Pons (tissue), 1 donor: ENCODE measurements around the gene KIAA1143.

Source experiments
- DNase-seq: peaks from one replicate; pipeline ENCODE4 v3.0.0-alpha.2; 2016; ENCODE audit warnings: low spot score

KIAA1143 gene

DNA sequence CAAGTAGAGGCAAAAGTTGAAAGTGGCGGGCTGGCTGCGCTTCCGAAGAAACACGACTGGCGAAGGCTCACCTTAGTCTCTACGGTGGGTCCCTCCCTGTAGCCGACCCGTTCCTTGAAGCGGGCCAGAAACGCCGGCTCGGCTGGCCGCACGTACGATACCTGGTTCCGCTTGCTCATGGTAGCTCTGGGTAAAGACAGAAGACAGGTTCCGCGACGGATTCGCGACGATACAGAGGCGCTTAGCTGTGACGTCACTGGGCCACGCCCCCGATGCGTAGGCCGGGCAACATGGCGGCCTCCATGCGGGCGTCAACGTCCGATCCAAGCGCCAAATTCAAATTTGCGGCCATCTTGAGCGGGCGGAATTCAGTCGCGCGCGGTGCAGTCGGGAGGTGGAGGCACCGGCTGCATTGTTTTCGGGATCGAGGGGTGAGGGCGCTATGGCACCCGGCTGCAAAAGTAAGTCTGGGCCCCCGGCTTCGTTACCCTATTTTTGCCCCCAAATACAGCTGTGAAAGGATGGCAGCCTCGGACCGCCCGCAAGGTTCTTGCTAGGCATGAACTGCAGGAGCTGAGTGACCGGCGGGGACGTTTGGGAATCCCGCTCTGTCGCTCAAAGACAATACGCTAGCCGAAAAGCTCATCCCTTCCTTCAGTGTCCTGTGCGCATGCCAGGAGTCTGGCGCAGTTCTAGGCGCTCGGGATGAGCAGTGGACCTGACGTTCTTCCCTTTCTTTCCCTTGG is at the start of gene KIAA1143, which contains the start of gene KIF15:
TSS of gene KIAA1143 (minus strand) at position 196 of the 746 bp plus-strand sequence. CDS start at position 179, 17 bp downstream.
TSS of gene KIF15 (plus strand) at position 371 of the 746 bp plus-strand sequence. CDS start at position 443, 72 bp downstream.
- DNase-seq = peak; percentile 93

DNA sequence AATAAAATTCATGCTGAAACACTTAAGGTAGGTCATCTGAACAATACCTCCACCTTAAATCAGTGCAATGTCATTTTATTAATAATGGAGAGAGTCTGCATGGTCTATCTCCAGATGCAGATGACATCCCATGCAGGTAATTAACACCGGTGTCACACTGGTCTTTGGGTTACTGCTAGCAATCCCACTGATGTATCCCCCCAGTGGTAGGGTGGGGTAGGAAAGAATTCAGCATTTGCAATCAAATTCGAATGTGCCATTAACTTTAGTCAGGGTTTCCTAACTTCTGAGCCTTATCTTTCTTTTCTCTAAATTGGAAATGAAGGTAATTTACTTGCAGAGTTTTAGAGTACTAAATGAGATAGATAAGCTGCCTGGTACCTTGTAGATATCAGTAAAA is 44.5 kb upstream of the KIAA1143 start:
- DNase-seq = no peak

DNA sequence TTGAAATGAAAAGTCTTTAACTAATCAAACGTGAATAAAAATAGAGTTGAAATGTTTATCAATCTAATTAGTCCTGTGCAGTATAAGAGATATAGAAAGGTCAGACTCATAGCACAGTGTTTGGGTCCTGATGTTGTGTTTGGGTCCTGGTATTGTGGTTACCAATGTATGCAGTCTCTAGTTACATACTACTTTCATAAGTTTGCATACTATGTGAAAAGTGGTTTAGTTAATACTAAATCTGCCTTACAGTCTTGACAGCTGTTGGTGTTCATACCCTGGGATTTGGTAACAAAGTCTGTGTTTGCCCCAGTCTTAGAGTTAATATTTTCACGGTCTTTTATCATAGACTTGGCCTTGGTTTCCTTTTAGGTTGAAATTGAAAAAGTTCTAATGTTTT is 41.9 kb upstream of the KIAA1143 start:
- DNase-seq = no peak

DNA sequence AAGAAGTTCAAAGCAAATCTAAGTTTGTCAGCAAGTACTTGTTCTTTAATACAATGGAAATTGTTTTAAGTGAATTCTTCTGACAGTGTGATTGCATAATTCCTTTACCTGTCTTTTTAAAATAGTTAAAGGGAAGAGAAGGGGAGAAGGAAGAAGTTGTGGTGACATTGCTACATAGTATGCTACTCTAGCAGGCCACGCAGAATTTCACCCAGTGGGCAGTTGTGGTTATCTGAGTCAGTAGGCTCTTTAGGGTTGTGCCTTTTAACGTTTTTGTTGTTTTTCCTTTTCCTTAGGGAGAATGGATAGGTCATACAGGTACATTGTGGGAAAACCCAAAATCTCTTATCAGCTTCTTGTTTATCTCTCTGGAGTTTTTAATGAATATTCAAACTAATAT is 40.6 kb upstream of the KIAA1143 start:
- DNase-seq = no peak

DNA sequence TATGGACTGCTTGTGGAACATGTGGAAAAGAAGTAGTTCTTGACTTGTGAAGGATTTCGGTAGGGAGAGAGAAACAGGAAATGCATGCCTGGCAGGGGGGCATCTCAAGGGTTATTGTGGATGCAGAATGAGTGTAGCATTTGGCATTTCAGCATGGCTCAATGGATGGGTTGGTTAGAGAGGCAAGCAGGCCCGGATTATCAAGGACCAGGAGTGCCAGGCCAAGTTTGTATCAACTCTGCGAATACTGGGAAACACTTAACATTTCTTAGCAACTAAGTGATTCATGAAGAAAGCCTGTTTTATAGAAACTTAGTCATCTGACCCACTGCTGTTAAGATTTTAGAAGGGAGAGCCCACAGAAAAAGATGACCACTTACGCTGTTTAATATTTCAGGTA is 33.8 kb upstream of the KIAA1143 start:
- no peak for DNase-seq

DNA sequence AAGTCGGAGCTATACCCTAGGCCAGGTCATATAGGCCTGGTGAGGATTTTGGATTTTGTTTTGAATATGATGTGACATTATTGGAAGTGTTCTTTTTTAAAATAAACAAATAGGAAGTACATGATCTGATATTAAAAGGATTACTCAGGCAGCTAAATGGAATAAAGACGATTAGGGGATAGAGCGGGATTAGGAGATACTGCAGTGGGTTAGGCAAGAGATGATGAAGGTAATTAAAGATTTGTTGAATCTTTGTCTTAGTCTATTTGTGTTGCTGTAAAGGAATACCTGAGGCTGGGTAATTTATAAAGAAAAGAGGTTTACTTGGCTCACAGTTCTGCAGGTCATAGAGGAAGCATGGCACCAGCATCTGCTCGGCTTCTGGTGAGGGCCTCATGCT is 21.5 kb upstream of the KIAA1143 start:
- DNase-seq = no peak

DNA sequence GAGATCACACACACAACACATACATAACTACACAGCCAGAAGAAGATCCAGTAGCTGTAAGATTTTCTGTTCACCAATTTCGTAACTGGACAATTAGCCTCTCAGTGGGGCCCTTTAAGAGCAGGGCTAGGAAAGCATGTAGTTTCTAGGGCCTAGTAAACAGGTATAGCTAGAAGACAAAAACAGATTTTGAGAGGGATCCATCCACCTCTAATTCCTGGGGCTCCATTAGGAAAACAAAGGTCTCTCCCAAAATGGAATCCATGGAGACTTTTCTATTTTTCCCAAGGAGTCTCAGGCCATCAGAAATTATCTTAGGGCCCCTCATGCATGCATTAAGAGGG is 10.7 kb upstream of the KIAA1143 start:
- DNase-seq = no peak

DNA sequence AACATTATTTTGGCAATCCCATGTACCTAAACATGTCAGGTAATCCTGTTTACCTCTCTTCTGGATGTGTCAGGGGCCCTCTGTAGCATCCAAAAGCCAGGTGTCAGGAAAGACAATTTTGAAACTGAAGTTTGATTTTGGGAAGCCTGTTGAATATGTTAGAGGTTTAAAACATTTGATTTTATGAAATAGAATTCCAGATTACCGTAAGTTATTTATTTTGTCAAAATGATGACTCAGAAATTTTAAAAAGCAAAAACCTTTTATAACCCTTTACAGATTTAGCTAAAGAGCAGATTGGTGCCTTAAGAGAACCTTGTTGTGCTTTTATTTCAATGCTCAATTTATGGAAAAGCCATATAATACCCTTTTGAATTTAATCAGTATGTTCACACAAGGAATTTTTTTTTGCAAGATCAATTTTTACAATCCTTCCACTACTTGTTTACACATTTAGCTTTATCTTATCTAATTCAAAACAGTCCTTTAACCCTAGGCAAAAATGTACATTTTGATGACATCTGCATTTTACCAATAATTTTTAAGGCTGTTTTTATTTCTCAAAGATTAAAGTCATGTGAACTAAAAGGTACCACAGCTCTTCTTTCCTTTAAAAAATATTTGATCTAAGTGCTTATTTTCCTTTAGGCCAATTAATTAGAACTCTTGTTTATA is 10.1 kb upstream of the KIAA1143 start:
- no peak for DNase-seq

DNA sequence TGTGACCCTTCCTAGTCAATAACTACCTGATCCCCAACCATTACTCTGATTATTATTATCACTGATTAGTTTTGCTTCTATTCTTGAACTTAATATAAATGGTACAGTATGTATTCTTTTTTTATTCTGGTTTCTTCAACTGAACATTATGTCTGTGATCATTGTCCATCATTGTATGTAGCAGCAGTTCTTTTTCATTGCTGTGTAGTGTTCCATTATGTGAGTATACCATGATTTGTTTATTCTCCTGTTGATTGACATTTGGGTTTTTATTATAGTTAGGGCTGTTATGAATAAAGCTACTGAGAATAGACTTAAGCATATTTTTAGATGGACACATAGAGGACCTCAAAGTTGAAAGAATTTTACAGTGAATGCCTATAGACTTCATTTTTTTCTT is 2.8 kb upstream of the KIAA1143 start:
- DNase-seq = no peak

DNA sequence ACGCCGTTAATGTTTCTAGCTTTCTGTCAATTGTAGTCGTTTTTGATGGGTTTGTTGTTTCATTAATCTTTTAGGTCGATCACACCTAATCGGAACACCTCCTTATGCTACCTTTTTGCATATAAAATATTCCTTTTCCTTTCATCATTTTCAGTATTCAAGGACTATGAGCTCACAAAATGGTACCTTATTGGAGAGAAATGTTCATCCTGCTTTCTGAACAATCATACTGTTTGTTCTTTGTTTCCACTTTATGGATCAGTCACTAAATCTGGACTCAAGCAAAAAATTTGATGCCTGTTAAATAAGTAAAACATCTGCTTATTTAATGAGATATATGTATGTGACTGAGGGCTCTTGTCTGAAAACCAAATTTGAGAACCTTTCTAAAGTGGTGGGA is 1.3 kb upstream of the KIAA1143 start:
- no peak for DNase-seq

DNA sequence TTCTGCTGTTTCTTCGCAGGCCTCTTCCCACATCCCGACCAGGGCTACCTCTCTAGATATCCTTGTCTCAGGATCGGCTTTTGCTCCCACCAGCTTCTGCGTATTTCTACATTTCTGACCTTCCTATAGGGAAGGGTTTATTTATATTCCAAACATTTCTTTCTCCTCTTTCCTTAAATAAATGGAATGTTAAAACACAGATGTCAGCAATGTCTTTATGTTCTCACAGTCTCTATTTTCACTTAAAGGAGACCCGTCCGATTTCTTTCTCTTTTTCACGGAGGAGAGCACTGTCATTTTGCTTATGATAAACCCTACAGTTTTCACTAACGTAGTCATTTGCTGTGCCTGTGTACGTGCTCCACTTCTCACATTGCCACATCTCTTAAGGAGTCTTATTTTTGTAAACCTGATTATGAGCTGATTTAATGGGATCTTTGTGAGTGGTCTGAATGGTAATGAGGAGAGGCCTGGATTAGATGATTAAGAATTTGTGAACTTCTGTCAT is 805 bp upstream of the KIAA1143 start:
- DNase-seq = peak; percentile 2

DNA sequence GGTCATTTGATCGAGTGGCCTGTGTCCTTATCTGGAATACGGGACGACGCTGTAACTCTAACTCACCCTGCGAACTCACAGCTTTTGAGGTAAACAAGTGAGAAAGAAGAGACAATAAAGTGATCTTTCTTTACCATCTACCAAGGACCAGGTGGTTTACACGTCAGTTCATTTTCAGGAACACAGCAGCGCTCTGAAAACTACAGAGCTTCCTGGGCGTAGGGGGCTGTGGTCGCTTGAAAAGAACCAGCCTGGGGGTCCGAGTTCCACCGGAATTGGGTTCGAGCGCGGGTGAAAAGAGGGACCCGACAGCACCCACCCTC is 357 bp downstream of the KIAA1143 start:
- DNase-seq = peak; percentile 1

DNA sequence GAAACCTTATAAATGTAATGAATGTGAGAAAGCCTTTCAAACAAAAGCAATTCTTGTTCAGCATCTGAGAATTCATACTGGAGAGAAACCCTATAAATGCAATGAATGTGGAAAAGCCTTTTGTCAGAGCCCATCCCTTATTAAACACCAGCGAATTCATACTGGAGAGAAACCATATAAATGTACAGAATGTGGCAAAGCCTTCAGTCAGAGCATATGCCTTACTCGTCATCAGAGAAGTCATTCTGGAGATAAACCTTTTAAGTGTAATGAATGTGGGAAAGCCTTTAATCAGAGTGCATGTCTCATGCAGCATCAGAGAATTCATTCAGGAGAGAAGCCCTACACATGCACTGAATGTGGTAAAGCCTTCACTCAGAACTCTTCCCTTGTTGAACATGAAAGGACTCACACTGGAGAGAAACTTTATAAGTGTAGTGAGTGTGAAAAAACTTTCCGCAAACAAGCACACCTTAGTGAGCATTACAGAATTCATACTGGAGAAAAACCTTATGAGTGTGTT is 26.7 kb downstream of the KIAA1143 start:
- no peak for DNase-seq

DNA sequence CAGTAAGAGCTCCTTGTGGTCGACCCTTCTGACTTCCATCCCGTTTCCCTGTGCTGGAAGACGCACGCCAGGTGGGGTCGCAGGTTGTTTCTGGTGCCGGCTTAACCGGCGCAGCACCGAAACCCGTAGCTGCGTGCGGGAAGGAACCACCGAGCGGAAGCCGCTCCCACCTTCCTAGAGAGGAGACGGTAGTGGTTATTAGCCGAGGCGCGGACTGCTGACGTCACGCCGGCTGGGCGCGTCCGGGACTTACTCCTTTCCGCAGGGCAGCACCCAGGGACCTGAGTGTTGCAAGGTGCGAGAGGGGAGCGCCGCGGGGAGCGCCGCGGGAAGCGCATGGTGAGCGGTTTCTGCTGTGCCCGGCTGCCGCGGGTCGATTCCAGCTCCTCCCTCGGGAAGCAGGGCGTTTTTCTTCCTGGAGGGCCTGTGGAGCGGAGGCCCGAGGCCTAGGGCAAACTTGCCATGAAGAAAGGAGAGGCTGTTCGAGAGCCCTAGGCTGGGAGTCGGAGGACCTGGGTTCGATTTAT is 32.0 kb downstream of the KIAA1143 start, which contains the start of gene ZNF501:
TSS of gene ZNF501 (plus strand) at position 252 of the 527 bp plus-strand sequence. CDS start 4,787 bp downstream, outside the sequence.
- peak; percentile 73 for DNase-seq

DNA sequence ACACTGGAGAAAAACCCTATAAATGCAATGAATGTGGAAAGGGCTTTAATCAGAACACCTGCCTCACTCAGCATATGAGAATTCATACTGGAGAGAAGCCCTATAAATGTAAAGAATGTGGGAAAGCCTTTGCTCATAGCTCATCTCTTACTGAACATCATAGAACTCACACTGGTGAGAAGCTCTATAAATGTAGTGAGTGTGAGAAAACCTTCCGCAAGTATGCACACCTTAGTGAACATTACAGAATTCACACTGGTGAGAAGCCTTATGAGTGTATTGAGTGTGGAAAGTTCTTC is 39.4 kb downstream of the KIAA1143 start:
- DNase-seq = no peak

DNA sequence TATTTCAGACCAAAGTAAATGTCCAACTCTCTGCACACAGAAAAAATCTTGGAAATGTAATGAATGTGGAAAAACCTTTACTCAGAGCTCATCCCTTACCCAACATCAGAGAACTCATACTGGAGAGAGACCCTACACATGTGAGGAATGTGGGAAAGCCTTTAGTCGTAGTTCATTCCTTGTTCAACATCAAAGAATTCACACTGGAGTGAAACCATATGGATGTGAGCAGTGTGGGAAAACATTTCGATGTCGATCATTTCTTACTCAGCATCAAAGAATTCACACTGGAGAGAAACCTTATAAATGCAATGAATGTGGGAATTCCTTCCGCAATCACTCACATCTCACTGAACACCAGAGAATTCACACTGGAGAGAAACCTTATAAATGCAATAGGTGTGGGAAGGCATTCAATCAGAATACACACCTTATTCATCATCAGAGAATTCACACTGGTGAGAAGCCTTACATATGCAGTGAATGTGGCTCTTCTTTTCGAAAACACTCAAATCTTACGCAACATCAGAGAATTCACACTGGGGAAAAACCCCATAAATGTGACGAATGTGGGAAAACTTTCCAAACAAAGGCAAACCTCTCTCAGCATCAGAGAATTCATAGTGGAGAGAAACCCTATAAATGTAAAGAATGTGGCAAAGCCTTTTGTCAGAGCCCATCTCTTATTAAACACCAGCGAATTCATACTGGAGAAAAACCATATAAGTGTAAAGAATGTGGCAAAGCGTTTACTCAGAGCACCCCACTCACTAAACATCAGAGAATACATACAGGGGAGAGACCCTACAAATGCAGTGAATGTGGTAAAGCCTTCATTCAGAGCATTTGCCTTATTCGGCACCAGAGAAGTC is 40.0 kb downstream of the KIAA1143 start:
- DNase-seq = no peak

DNA sequence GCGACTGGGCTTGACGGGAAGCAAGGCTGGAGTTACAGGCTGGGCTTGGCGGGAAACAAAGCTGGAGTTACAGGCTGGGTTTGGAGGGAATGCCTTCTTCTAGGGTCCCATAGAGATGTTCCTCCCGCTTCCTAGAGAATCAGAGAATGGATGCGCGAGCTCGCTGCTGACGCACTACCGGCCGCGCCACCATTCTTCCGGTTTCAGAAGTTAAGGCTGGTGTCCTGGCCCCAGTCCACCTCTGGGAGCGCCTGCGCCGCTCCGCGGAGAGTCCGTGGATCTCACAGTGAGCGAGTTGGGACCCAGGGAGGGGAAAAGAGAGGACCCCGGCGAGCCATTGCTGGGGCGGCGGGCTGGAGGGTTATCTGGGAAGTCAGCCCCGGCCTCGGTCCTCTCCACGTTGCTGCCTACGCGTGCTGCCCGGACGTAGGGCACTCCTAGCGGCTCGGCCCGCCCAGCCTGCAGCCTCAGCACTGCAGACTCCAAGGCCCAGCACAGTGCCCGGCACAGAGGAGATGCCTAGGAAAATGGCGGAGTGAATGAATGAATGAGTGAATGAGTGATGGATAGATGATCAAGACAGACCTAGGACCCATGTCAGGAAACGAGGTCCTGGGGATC is 48.9 kb downstream of the KIAA1143 start, which contains the start of gene ZNF502:
TSS of gene ZNF502 (plus strand) at position 206 of the 621 bp plus-strand sequence. CDS start 7,602 bp downstream, outside the sequence.
- peak; percentile 83 for DNase-seq
